ENCODE data around the gene AK1. TPM values are rescaled to one million over a fixed set of nuclear protein-coding genes. Genes with fewer than 3 reads are reported as not detected.

AK1 gene
- total RNA-seq, result 185 TPM
- long read RNA-seq, transcript AK1-203 (7 exons, 2,266 nt), result major isoform, 170 of 192 reads
- long read RNA-seq, partial matches to known transcripts, result 7 of 192 reads
- long read RNA-seq, other reads (novel, unspliced or antisense), result 14 of 192 reads

GRCh38 chr9:127877566-127877998 lies at the start of gene AK1:
Gene AK1, minus strand, starts transcription at chr9:127877675. Its CDS starts 3,058 bp downstream, at chr9:127874617.
- Histone ChIP-seq H3K4me3 (peak within 1 kb of the TSS; percentile 67), H3K9me3 (no peaks in the 10 kb centered on the region), H3K27me3 (ENCODE audit: low read depth) (no peaks in the 10 kb centered on the region), H3K4me1 (peaks cover 54% of the 10 kb centered on the region), H3K27ac (peak within 1 kb of the TSS; percentile 78), H3K36me3 (peaks cover 6% of the 10 kb centered on the region)
- peak; percentile 81 to 85 for ATAC-seq
- DNase-seq, result peak; percentile 88
- TF ChIP-seq CTCF (IDR thresholded peaks at IDR 0.05), result no peak
- intact Hi-C loops (cut with DNase I), result no loop called here

GRCh38 chr9:127926906-127927200 lies 49.4 kb upstream of the AK1 start:
- Histone ChIP-seq H3K4me1 (peaks cover 52% of the 10 kb centered on the region), H3K36me3 (peaks cover 4% of the 10 kb centered on the region), H3K27ac (no peak overlapping the region), H3K9me3 (no peaks in the 10 kb centered on the region), H3K4me3 (peak overlapping the region; percentile 50), H3K27me3 (ENCODE audit: low read depth) (peaks cover 15% of the 10 kb centered on the region)
- TF ChIP-seq CTCF (IDR thresholded peaks at IDR 0.05), result no peak
- DNase-seq (no peak), ATAC-seq (no peak)
- intact Hi-C loops (cut with DNase I), result no loop called here

- H3K36me3 ChIP-seq, result peaks cover 4% of the 10 kb centered on the region
- DNase-seq (no peak), ATAC-seq (no peak)
- H3K27me3 ChIP-seq (ENCODE audit: low read depth), result peaks cover 15% of the 10 kb centered on the region
- H3K4me3 ChIP-seq, result peak overlapping the region; percentile 50
- H3K4me1 ChIP-seq, result peaks cover 54% of the 10 kb centered on the region
- no peak for TF ChIP-seq CTCF (IDR thresholded peaks at IDR 0.05)
- no peak overlapping the region for H3K27ac ChIP-seq
- H3K9me3 ChIP-seq, result no peaks in the 10 kb centered on the region
- intact Hi-C loops (cut with DNase I), result no loop called here
Observed at GRCh38 chr9:127925959-127926905, 48.8 kb upstream of the AK1 start.

GRCh38 chr9:127924736-127925444 lies 47.4 kb upstream of the AK1 start:
- H3K9me3 ChIP-seq, result no peaks in the 10 kb centered on the region
- intact Hi-C loops (cut with DNase I), result no loop called here
- no peak for TF ChIP-seq CTCF (IDR thresholded peaks at IDR 0.05)
- H3K27me3 ChIP-seq (ENCODE audit: low read depth), result peaks cover 15% of the 10 kb centered on the region
- peaks cover 4% of the 10 kb centered on the region for H3K36me3 ChIP-seq
- ATAC-seq (no peak), DNase-seq (no peak)
- H3K4me1 ChIP-seq, result peaks cover 47% of the 10 kb centered on the region
- H3K27ac ChIP-seq, result no peak overlapping the region
- H3K4me3 ChIP-seq, result no peak overlapping the region

- DNase-seq (no peak), ATAC-seq (no peak)
- peaks cover 4% of the 10 kb centered on the region for H3K36me3 ChIP-seq
- TF ChIP-seq CTCF (IDR thresholded peaks at IDR 0.05), result no peak
- H3K27me3 ChIP-seq (ENCODE audit: low read depth), result peaks cover 15% of the 10 kb centered on the region
- H3K4me1 ChIP-seq, result peaks cover 51% of the 10 kb centered on the region
- intact Hi-C loops (cut with DNase I), result no loop called here
- no peaks in the 10 kb centered on the region for H3K9me3 ChIP-seq
- H3K4me3 ChIP-seq, result no peak overlapping the region
- H3K27ac ChIP-seq, result no peak overlapping the region
Observed at GRCh38 chr9:127923771-127924170, 46.3 kb upstream of the AK1 start.

All from lower lobe of right lung (tissue), 2 donors.